ENCODE data around the gene KCNH8.

KCNH8 gene

GRCh38 chr3:19488939-19489338 is 340.6 kb downstream of the KCNH8 start:
- no peak overlapping the region for H3K4me3 Mint-ChIP-seq
- H3K4me1 Mint-ChIP-seq (ENCODE audit: low read depth): no peaks in the 10 kb centered on the region
- no peaks in the 10 kb centered on the region for H3K9me3 Mint-ChIP-seq
- no peaks in the 10 kb centered on the region for H3K27me3 Mint-ChIP-seq
- no peak overlapping the region for H3K27ac Mint-ChIP-seq
- no peaks in the 10 kb centered on the region for H3K36me3 Mint-ChIP-seq (ENCODE audit: low read depth)

- Mint-ChIP-seq H3K9me3 (peaks cover 6% of the 10 kb centered on the region), H3K4me3 (no peak overlapping the region), H3K27ac (no peak overlapping the region), H3K36me3 (ENCODE audit: low read depth) (no peaks in the 10 kb centered on the region), H3K4me1 (ENCODE audit: low read depth) (no peaks in the 10 kb centered on the region), H3K27me3 (no peaks in the 10 kb centered on the region)
Measured at GRCh38 chr3:19489936-19490335, 341.6 kb downstream of the KCNH8 start.

GRCh38 chr3:19506171-19506570 is 357.9 kb downstream of the KCNH8 start:
- H3K9me3 Mint-ChIP-seq: no peaks in the 10 kb centered on the region
- no peaks in the 10 kb centered on the region for H3K27me3 Mint-ChIP-seq
- no peaks in the 10 kb centered on the region for H3K36me3 Mint-ChIP-seq (ENCODE audit: low read depth)
- no peak overlapping the region for H3K27ac Mint-ChIP-seq
- H3K4me1 Mint-ChIP-seq (ENCODE audit: low read depth): peaks cover 4% of the 10 kb centered on the region
- no peak overlapping the region for H3K4me3 Mint-ChIP-seq

- no peak overlapping the region for H3K4me3 Mint-ChIP-seq
- H3K36me3 Mint-ChIP-seq (ENCODE audit: low read depth): no peaks in the 10 kb centered on the region
- H3K27me3 Mint-ChIP-seq: no peaks in the 10 kb centered on the region
Measured at GRCh38 chr3:19522305-19522704, 374.0 kb downstream of the KCNH8 start.

DNA sequence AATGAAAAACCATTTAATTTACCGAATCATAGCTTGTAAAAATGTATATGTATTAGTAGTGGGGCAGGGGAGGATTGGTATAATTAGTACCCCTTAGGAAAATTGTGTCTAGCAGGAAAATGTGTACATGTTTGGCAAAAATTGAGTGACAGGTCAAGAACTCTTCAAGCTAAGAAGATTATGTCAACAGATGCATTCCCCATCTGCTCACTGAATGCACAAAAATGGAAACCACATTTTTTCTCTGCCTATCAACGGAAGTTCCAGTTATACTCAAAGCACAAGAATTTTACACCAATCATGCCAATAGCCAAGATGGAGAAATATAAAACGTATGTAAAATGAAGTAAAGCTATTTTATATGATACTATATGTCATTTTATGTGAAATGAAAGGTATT is 377.8 kb downstream of the KCNH8 start:
- Mint-ChIP-seq H3K27ac (no peak overlapping the region), H3K27me3 (no peaks in the 10 kb centered on the region), H3K4me1 (ENCODE audit: low read depth) (no peaks in the 10 kb centered on the region), H3K9me3 (peaks cover 5% of the 10 kb centered on the region), H3K4me3 (no peak overlapping the region), H3K36me3 (ENCODE audit: low read depth) (no peaks in the 10 kb centered on the region)

More at GRCh38 chr3:19522305-19522704, 374.0 kb downstream of the KCNH8 start:
- H3K9me3 Mint-ChIP-seq: peaks cover 5% of the 10 kb centered on the region
- peaks cover 3% of the 10 kb centered on the region for H3K4me1 Mint-ChIP-seq (ENCODE audit: low read depth)
- no peak overlapping the region for H3K27ac Mint-ChIP-seq

DNA sequence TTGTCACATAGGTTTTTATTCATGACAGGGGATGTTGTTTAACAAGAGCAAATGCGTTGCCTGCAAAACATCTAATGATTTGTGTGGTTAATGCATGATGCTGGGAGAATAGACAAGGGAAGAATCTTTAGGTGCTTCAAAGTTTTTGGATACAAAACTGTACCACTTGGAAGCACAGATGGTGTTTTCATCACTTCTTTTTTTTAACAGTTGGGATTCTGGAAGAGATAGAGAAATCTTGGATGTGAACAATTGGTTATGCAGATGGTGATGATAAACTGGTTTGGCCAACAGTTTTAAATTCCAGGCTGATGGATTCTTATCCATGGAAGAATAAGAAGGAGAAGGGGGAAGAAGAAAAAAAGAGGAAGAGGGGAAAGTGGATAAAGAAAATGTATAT is 379.4 kb downstream of the KCNH8 start:
- Mint-ChIP-seq H3K9me3 (no peaks in the 10 kb centered on the region), H3K36me3 (ENCODE audit: low read depth) (no peaks in the 10 kb centered on the region), H3K4me1 (ENCODE audit: low read depth) (peaks cover 4% of the 10 kb centered on the region), H3K27me3 (no peaks in the 10 kb centered on the region), H3K4me3 (no peak overlapping the region), H3K27ac (no peak overlapping the region)

GRCh38 chr3:19531426-19531825 is 383.1 kb downstream of the KCNH8 start:
- Mint-ChIP-seq H3K4me1 (ENCODE audit: low read depth) (peaks cover 4% of the 10 kb centered on the region), H3K27me3 (no peaks in the 10 kb centered on the region), H3K36me3 (ENCODE audit: low read depth) (no peaks in the 10 kb centered on the region), H3K4me3 (no peak overlapping the region), H3K9me3 (no peaks in the 10 kb centered on the region), H3K27ac (no peak overlapping the region)

DNA sequence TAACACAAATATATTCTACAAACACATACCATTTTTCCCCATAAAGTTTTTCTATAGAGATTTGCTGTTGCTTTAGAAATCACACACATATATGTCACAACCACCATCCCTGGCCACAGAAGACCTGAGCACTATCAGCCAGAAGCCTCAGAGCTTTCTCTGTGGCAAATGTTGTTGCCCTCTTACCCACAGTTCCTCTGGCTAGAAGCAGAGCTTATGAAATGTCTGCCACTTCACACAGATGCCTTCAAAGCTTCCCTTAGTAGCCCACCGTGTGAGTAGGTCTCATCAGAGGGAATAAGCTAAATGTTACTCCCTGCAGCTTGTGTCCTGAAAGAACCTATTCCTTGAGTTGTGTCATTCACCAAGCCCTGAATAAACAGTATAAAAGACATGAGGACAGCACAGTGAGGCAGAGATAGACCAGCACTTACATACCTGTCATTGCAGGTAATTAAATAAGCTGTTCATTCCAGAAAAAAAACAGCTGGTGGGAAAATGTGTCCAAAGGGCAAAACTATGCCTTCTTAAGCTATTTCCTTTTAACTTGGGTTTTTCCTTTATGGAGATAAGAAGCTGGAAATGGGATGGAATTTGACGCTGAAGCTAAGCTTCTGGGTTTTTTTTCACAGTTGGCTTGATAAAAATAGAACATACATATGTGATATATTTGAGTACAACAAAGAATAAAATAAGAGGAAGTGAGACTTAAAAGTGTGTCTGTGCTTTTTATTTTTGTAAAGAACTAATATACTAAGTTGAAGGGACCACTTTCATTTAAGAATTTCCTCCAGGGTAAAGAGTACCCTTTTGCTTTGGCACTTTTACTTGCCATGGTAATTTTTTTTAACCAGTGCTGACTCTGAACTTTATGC is 391.4 kb downstream of the KCNH8 start:
- H3K36me3 Mint-ChIP-seq (ENCODE audit: low read depth): no peaks in the 10 kb centered on the region
- H3K27me3 Mint-ChIP-seq: no peaks in the 10 kb centered on the region
- no peak overlapping the region for H3K27ac Mint-ChIP-seq
- H3K4me1 Mint-ChIP-seq (ENCODE audit: low read depth): peaks cover 24% of the 10 kb centered on the region
- no peaks in the 10 kb centered on the region for H3K9me3 Mint-ChIP-seq
- no peak overlapping the region for H3K4me3 Mint-ChIP-seq

DNA sequence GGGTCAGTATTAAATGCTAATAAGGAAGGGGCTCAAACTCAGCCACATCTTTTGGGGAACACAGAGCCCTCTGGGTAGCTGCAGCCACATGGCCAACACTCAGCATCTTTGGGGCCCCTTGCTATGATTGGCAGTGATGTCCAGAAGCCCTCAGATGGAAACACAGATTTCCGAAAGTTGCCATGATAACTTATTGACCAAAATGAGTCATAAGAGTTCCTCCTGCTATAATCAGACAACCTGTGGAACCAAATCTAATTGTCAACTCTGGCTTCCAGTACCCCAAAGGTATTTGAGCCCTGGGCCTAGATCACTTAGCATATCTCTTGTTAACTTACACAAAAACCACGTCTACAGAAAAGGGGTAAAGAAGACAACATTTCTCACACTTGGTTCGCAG is 392.2 kb downstream of the KCNH8 start:
- no peaks in the 10 kb centered on the region for H3K36me3 Mint-ChIP-seq (ENCODE audit: low read depth)
- peaks cover 24% of the 10 kb centered on the region for H3K4me1 Mint-ChIP-seq (ENCODE audit: low read depth)
- H3K9me3 Mint-ChIP-seq: no peaks in the 10 kb centered on the region
- no peaks in the 10 kb centered on the region for H3K27me3 Mint-ChIP-seq
- no peak overlapping the region for H3K27ac Mint-ChIP-seq
- no peak overlapping the region for H3K4me3 Mint-ChIP-seq

DNA sequence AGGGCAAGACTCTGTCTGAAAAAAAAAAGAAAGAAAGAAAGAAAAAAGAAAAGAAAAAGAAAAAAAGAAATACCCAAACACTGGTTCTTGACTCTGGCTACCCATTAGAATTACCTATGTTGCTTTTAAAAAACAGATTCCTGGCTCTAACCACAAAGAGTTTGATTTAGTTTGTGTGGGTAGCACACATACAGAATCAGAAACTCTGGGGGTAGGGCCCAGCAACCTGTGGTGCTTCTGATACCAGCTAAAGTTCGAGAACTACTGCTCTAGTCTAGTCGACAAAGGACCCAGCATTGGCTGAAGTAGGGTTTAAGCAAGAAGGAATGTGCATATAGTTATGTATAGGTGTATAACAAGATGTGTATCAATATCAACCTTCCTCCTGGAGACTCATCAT is 393.0 kb downstream of the KCNH8 start:
- H3K36me3 Mint-ChIP-seq (ENCODE audit: low read depth): no peaks in the 10 kb centered on the region
- H3K27me3 Mint-ChIP-seq: no peaks in the 10 kb centered on the region
- H3K9me3 Mint-ChIP-seq: no peaks in the 10 kb centered on the region
- H3K27ac Mint-ChIP-seq: no peak overlapping the region
- H3K4me3 Mint-ChIP-seq: no peak overlapping the region
- peaks cover 24% of the 10 kb centered on the region for H3K4me1 Mint-ChIP-seq (ENCODE audit: low read depth)

DNA sequence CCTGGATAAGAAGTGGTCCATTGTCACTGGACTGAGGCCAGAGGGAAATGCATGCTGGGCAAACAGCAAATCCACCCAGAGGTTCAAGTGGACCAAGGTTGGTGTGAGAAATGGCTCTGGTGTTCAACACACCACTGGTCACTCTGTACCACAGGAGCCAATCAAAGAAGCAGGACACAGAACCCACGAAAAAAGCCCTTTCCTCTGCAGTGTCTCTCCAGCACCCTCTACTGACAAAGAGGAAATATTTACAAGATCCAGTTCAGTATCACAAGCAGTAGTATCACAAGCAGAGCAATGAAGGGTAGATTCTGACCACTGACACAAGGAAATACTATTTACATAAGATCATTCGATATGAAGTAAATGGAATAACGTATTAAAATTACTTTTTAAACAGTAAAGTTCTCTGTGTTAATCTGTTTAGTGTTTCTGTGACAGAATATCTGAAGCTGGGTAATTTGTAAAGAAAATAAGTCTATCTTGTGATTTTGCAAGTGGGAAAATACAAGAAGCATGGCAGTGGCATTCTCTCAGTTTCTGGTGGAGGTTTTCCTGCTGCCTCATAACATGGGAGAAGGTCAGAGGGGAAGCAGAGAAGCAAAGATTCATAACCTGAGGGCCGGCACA is 395.0 kb downstream of the KCNH8 start:
- Mint-ChIP-seq H3K36me3 (ENCODE audit: low read depth) (no peaks in the 10 kb centered on the region), H3K27ac (no peak overlapping the region), H3K4me1 (ENCODE audit: low read depth) (peaks cover 24% of the 10 kb centered on the region), H3K9me3 (no peaks in the 10 kb centered on the region), H3K4me3 (no peak overlapping the region), H3K27me3 (no peaks in the 10 kb centered on the region)

DNA sequence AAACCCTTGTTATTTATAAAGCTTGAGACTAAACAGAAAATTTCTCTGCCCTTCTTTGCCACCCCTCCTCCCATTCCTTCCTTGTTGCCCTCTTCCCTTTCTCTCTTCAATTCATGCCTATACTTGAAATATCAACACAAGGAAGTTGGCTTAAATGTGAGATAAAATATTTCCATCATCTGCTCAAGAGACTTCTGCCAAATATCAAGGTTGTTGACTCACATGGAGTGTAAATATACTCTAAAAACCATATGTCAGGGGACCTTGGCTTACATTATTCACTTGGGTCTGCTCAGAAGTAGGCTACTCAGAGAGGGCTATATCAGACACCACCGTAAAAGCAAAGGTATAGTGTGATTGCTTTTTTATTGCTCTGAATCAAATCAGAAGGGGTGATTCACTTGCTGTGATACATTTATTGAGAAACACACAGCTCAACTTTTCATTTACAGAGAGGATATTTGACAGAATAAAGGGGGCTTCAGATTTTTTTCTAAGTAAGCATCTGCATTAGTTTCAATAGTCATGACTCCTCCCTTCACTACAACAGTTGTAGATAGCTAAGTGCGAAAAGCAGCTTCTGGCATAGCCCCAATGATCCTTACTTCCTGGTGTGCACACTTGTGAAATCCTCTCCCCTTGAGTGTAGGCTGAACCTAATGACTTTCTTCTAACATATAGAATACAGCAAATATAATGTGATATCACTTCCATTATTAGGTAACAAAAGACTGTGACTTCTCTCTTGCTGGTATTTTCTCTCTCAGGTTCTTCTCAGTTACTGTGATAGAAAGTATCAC is 399.6 kb downstream of the KCNH8 start:
- H3K4me1 Mint-ChIP-seq (ENCODE audit: low read depth): no peaks in the 10 kb centered on the region
- H3K9me3 Mint-ChIP-seq: peaks cover 7% of the 10 kb centered on the region
- no peaks in the 10 kb centered on the region for H3K27me3 Mint-ChIP-seq
- H3K36me3 Mint-ChIP-seq (ENCODE audit: low read depth): no peaks in the 10 kb centered on the region
- H3K4me3 Mint-ChIP-seq: no peak overlapping the region
- no peak overlapping the region for H3K27ac Mint-ChIP-seq

DNA sequence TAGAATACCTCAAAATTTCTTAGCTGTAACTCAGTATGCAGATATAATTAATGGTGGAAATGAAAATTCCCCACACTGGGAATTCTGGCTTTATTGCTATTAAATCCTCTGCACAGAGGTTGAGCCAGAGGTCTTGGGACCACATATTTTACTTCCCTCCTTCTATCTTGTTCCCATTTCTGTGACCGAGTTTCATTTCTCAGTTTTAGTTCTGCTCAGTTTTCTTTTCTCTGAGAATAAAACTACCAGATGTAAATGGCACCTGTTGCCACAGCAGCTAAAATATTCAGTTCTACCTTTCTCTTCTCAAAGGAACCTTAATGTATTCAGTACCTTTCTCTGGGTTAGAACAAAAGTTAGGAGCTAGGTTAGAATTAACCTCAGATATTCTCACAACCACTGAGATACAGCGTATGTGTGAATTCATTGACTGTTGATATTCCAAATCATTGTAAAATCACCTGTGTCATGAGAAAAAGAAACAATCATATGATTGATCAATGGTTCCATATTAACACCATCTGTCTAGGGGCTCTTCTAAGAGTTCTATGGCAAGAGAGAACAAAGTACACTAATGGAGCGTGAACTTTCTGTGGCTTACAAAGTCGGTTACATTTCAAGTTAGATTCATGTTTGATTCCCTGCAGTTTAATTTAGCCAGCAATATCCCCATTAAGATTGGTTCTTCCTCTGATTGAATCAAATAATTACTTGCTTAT is 411.6 kb downstream of the KCNH8 start:
- H3K9me3 Mint-ChIP-seq: no peaks in the 10 kb centered on the region
- H3K36me3 Mint-ChIP-seq (ENCODE audit: low read depth): no peaks in the 10 kb centered on the region
- H3K4me3 Mint-ChIP-seq: no peak overlapping the region
- H3K27ac Mint-ChIP-seq: no peak overlapping the region
- H3K4me1 Mint-ChIP-seq (ENCODE audit: low read depth): peaks cover 7% of the 10 kb centered on the region
- no peaks in the 10 kb centered on the region for H3K27me3 Mint-ChIP-seq

DNA sequence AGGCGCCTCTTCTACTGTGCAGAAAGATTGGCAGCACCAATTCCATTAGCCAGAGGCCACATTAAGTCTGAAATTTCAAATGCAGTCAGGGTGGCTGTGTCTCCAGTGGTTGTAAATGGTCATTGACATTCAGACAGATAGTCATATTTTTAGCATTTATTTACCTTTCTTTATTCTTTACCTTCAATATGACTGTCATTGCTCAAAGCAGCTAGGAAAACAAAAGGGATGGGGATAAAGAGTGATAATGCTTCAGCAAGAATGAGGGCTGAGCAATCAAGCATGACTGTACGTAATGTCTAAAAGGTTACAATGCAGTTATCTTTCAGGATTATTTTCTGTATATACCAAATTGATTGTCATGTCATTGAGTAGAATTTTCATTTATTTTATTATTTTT is 425.3 kb downstream of the KCNH8 start:
- Mint-ChIP-seq H3K4me3 (no peak overlapping the region), H3K27me3 (no peaks in the 10 kb centered on the region), H3K4me1 (ENCODE audit: low read depth) (no peaks in the 10 kb centered on the region)

More for the DNA sequence above, 425.3 kb downstream of the KCNH8 start:
- Mint-ChIP-seq H3K36me3 (ENCODE audit: low read depth) (no peaks in the 10 kb centered on the region), H3K27ac (no peak overlapping the region), H3K9me3 (peaks cover 1% of the 10 kb centered on the region)

Data from stimulated activated naive CD8-positive, alpha-beta T cell treated with anti-CD3 and anti-CD28 coated beads, Interleukin-15, Interleukin-2, amounts not matched to agents 100 ng/mL and 50 ng/mL, for 24 hours (primary cell).